VCaP (cell line): Measurements from ENCODE around the gene CIC.

Experiments
- H3K27ac ChIP-seq: fragments of 450-650 bp; 2 replicates; pipeline ENCODE4 v1.5.1; 2017
- CTCF ChIP-seq: fragments of 450-650 bp; conservative IDR thresholded peaks from 2 replicates; pipeline ENCODE4 v1.5.1; 2017; ENCODE audit warnings: mild to moderate bottlenecking, moderate library complexity

CIC gene

GRCh38 chr19:42343344-42344110 is 74.5 kb downstream of the CIC start:
- peak; percentile 23; the same call in 1 of the 2 replicates for TF ChIP-seq CTCF
- H3K27ac ChIP-seq, result no peak overlapping the region

GRCh38 chr19:42344336-42344893 is 75.4 kb downstream of the CIC start:
- H3K27ac ChIP-seq, result no peak overlapping the region
- no peak for TF ChIP-seq CTCF
